Upper lobe of left lung (tissue), 4 donors: ENCODE measurements around the gene CYFIP1.

Experiments
- POLR2AphosphoS5 ChIP-seq, 2 donors: sonication (generic); formaldehyde crosslinking; IDR thresholded peaks; one replicate each; pipeline ENCODE4 v1.5.1; 2017; ENCODE audit warnings: antibody characterized with exemption in 2 of 2
- TF ChIP-seq, protein P1 (sequence below), 6 experiments: fragments of 450-650 bp in 4 of 6; fragments of 200-600 bp in 2 of 6; sonication (generic) in 2 of 6; IDR thresholded peaks; one replicate each; pipeline ENCODE4 v1.5.1; 2016 to 2019; ENCODE audit warnings: antibody characterized with exemption in 6 of 6

DNA sequence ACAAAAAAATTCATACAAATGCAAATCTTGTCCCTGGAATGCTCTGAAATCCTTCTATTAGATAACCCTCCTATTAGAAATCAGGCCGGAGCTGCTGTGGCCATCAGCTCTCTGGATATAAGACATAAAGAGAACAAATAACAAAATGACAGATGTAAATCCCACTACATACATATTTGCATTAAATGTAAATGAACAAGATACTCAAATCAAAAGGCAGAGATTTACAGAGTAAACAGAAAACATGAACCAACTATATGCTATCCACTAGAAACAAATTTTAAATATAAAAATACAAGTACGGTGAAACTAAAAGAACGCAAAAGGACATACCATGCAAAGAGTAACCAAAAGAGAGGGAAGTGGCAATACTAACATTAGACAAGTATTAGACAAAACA lies 10.7 kb downstream of the CYFIP1 start:
- TF ChIP-seq POLR2AphosphoS5 (IDR thresholded peaks at IDR 0.05) = no peak
- TF ChIP-seq, protein P1, sequence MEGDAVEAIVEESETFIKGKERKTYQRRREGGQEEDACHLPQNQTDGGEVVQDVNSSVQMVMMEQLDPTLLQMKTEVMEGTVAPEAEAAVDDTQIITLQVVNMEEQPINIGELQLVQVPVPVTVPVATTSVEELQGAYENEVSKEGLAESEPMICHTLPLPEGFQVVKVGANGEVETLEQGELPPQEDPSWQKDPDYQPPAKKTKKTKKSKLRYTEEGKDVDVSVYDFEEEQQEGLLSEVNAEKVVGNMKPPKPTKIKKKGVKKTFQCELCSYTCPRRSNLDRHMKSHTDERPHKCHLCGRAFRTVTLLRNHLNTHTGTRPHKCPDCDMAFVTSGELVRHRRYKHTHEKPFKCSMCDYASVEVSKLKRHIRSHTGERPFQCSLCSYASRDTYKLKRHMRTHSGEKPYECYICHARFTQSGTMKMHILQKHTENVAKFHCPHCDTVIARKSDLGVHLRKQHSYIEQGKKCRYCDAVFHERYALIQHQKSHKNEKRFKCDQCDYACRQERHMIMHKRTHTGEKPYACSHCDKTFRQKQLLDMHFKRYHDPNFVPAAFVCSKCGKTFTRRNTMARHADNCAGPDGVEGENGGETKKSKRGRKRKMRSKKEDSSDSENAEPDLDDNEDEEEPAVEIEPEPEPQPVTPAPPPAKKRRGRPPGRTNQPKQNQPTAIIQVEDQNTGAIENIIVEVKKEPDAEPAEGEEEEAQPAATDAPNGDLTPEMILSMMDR (IDR thresholded peaks at IDR 0.05) = no peak
